ENCODE measurements around the gene GPR17. TPM values are rescaled to one million over a fixed set of nuclear protein-coding genes. Genes with fewer than 3 reads are reported as not detected.
A peak's percentile ranks its signal among the peaks of the same experiment; 100 is the strongest.

The GPR17 gene
- polyA plus RNA-seq, 4 donors = 0.48 to 4.8 (median 0.98) TPM

GRCh38 chr2:127628767-127629614, 17.0 kb upstream of the GPR17 start:
- DNase-seq (ENCODE audit: low read depth in 4 of 4, low spot score in 2 of 4) = no peak

GRCh38 chr2:127629637-127630036, 16.3 kb upstream of the GPR17 start:
- no peak for DNase-seq (ENCODE audit: low read depth in 4 of 4, low spot score in 2 of 4)

GRCh38 chr2:127630096-127630863, 15.7 kb upstream of the GPR17 start:
- DNase-seq (ENCODE audit: low read depth in 4 of 4, low spot score in 2 of 4) = no peak

GRCh38 chr2:127630864-127631540, 15.0 kb upstream of the GPR17 start:
- DNase-seq (ENCODE audit: low read depth in 4 of 4, low spot score in 2 of 4) = no peak

- no peak for DNase-seq (ENCODE audit: low read depth in 4 of 4, low spot score in 2 of 4)
These were observed 14.4 kb upstream of the GPR17 start for GRCh38 chr2:127631541-127631996.

- DNase-seq (ENCODE audit: low read depth in 4 of 4, low spot score in 2 of 4) = no peak
These were observed 13.9 kb upstream of the GPR17 start for GRCh38 chr2:127631997-127632581.

- DNase-seq (ENCODE audit: low read depth in 4 of 4, low spot score in 2 of 4) = no peak
These were observed 13.1 kb upstream of the GPR17 start for GRCh38 chr2:127632592-127633489.

- DNase-seq (ENCODE audit: low read depth in 4 of 4, low spot score in 2 of 4) = no peak
These were observed 12.3 kb upstream of the GPR17 start for GRCh38 chr2:127633556-127634065.

GRCh38 chr2:127634066-127634617, 11.8 kb upstream of the GPR17 start:
- no peak for DNase-seq (ENCODE audit: low read depth in 4 of 4, low spot score in 2 of 4)

- DNase-seq (ENCODE audit: low read depth in 4 of 4, low spot score in 2 of 4) = no peak
These were observed 11.2 kb upstream of the GPR17 start for GRCh38 chr2:127634626-127635379.

GRCh38 chr2:127635380-127636237, 10.3 kb upstream of the GPR17 start:
- no peak for DNase-seq (ENCODE audit: low read depth in 4 of 4, low spot score in 2 of 4)

GRCh38 chr2:127636248-127637235, 9.4 kb upstream of the GPR17 start:
- DNase-seq (ENCODE audit: low read depth in 4 of 4, low spot score in 2 of 4) = no peak

- DNase-seq (ENCODE audit: low read depth in 4 of 4, low spot score in 2 of 4) = no peak
These were observed 8.7 kb upstream of the GPR17 start for GRCh38 chr2:127637236-127637630.

- DNase-seq (ENCODE audit: low read depth in 4 of 4, low spot score in 2 of 4) = peak in 2 of 4 donors; percentile 42 to 56
These were observed 8.2 kb upstream of the GPR17 start for GRCh38 chr2:127637725-127638252.

GRCh38 chr2:127638361-127639110, 7.4 kb upstream of the GPR17 start:
- no peak for DNase-seq (ENCODE audit: low read depth in 4 of 4, low spot score in 2 of 4)

Data from left renal cortex interstitium (tissue), 4 donors.